MCF 10A (cell line): ENCODE data around the gene MAEA. TPM values are rescaled to one million over a fixed set of nuclear protein-coding genes. Genes with fewer than 3 reads are reported as not detected.

Experiments
- BruUV-seq: library from RNA; stranded (reverse); fragments of 400-500 nt; replicated peaks from 2 replicates; lab custom pipeline; 2021; lab: Mats Ljungman, UMichigan
- CTCF ChIA-PET: fragments of 300-600 bp; sonication (Branson Sonifier 250); formaldehyde crosslinking; extraction: SDS; loops from one replicate; lab custom pipeline; 2021; ENCODE audit warnings: antibody characterized with exemption, inconsistent platforms; lab: Yijun Ruan, JAX
- POLR2A ChIA-PET: fragments of 300-600, 350-650 bp; sonication (Branson Sonifier 250); formaldehyde crosslinking; extraction: SDS; loops from one replicate; lab custom pipeline; 2020; ENCODE audit warnings: antibody characterized with exemption, inconsistent platforms; lab: Yijun Ruan, JAX
- DNase-seq: peaks from one replicate; pipeline ENCODE4 v3.0.0-alpha.2; 2018; ENCODE audit not compliant: unreplicated experiment
- H3K27ac Mint-ChIP-seq: one replicate; pipeline ENCODE4 v1.8.0; 2022; ENCODE audit warnings: mild to moderate bottlenecking, low read depth, mixed read lengths; ENCODE audit not compliant: unreplicated experiment
- H3K27me3 Mint-ChIP-seq: one replicate; pipeline ENCODE4 v1.8.0; 2022; ENCODE audit warnings: mixed read lengths; ENCODE audit not compliant: insufficient read depth, unreplicated experiment
- H3K36me3 Mint-ChIP-seq: one replicate; pipeline ENCODE4 v1.8.0; 2022; ENCODE audit warnings: mild to moderate bottlenecking, moderate library complexity, mixed read lengths; ENCODE audit not compliant: insufficient read depth, unreplicated experiment
- H3K4me1 Mint-ChIP-seq: one replicate; pipeline ENCODE4 v1.8.0; 2022; ENCODE audit warnings: mixed read lengths; ENCODE audit not compliant: insufficient read depth, unreplicated experiment
- H3K4me3 Mint-ChIP-seq: one replicate; pipeline ENCODE4 v1.8.0; 2022; ENCODE audit warnings: mild to moderate bottlenecking, moderate library complexity, mixed read lengths; ENCODE audit not compliant: unreplicated experiment
- H3K9me3 Mint-ChIP-seq: one replicate; pipeline ENCODE4 v1.8.0; 2022; ENCODE audit warnings: mixed read lengths; ENCODE audit not compliant: unreplicated experiment
- CTCF ChIP-seq: fragments of 200-600 bp; IDR thresholded peaks from one replicate; pipeline ENCODE4 v1.8.0; 2022; ENCODE audit warnings: antibody characterized with exemption, mild to moderate bottlenecking; ENCODE audit not compliant: unreplicated experiment
- intact Hi-C: fragments of 100-400 bp; cut with micrococcal nuclease; formaldehyde crosslinking; loops from 2 replicates; pipeline ENCODE4 v1.14.1; 2022
- total RNA-seq: library from RNA; stranded (reverse); gene quantifications from 2 replicates; pipeline ENCODE4 v1.2.3, GENCODE V29; 2022

Gene MAEA
- total RNA-seq, 1 experiment from 2014 or later, result 89.6 TPM

- ChIA-PET CTCF (interaction anchor here (2.6 kb wide), 1 partner anchor 218 kb away, joined by 31 read pairs; no protein-coding TSS in a partner anchor), POLR2A (interaction anchor here (0.6 to 4.7 kb wide), 8 partner anchors 19 to 308 kb away, joined by 3 to 112 read pairs (median 6); partner anchors contain the start of genes CTBP1 and MAEA)
- DNase-seq, result no peak
- no TSS peak for BruUV-seq
- intact Hi-C loops, result loop anchor here (5.0 to 10.0 kb wide), 2 partner anchors 46 to 376 kb away; partner anchors contain the start of genes TACC3 and TMEM129
- peaks cover 31% of the 10 kb centered on the region for H3K36me3 Mint-ChIP-seq
- H3K4me3 Mint-ChIP-seq, result peak overlapping the region; percentile 89
- no peaks in the 10 kb centered on the region for H3K27me3 Mint-ChIP-seq
- H3K27ac Mint-ChIP-seq, result peak overlapping the region; percentile 83
- TF ChIP-seq CTCF, result no peak
- peaks cover 32% of the 10 kb centered on the region for H3K4me1 Mint-ChIP-seq
- no peaks in the 10 kb centered on the region for H3K9me3 Mint-ChIP-seq
Measured at GRCh38 chr4:1348746-1349145, 59.1 kb downstream of the MAEA start.

- no peaks in the 10 kb centered on the region for H3K27me3 Mint-ChIP-seq
- DNase-seq, result no peak
- ChIA-PET POLR2A (interaction anchor here (2.1 to 4.7 kb wide), 3 partner anchors 48 to 101 kb away, joined by 9 to 112 read pairs (median 79); partner anchors contain the start of genes CTBP1 and MAEA), CTCF (interaction anchor here (0.5 to 2.6 kb wide), 4 partner anchors 59 to 280 kb away, joined by 3 to 31 read pairs (median 3); no protein-coding TSS in a partner anchor)
- no peak overlapping the region for H3K4me3 Mint-ChIP-seq
- BruUV-seq, result no TSS peak
- H3K9me3 Mint-ChIP-seq, result no peaks in the 10 kb centered on the region
- no peak overlapping the region for H3K27ac Mint-ChIP-seq
- H3K36me3 Mint-ChIP-seq, result peaks cover 31% of the 10 kb centered on the region
- intact Hi-C loops, result loop anchor here (5.0 to 10.0 kb wide), 2 partner anchors 47 to 375 kb away; partner anchors contain the start of genes TACC3 and TMEM129
- H3K4me1 Mint-ChIP-seq, result peaks cover 30% of the 10 kb centered on the region
- no peak for TF ChIP-seq CTCF
Measured at GRCh38 chr4:1349359-1350168, 59.9 kb downstream of the MAEA start.

GRCh38 chr4:1350169-1350520, 60.5 kb downstream of the MAEA start:
- no peaks in the 10 kb centered on the region for H3K9me3 Mint-ChIP-seq
- H3K36me3 Mint-ChIP-seq, result peaks cover 35% of the 10 kb centered on the region
- BruUV-seq, result no TSS peak
- TF ChIP-seq CTCF, result no peak
- peaks cover 24% of the 10 kb centered on the region for H3K4me1 Mint-ChIP-seq
- ChIA-PET POLR2A (no interaction called here), CTCF (interaction anchor here (0.5 to 2.6 kb wide), 4 partner anchors 173 to 280 kb away, joined by 3 to 31 read pairs (median 3); no protein-coding TSS in a partner anchor)
- H3K27me3 Mint-ChIP-seq, result no peaks in the 10 kb centered on the region
- H3K27ac Mint-ChIP-seq, result no peak overlapping the region
- intact Hi-C loops, result no loop called here
- DNase-seq, result no peak
- H3K4me3 Mint-ChIP-seq, result no peak overlapping the region
